HG03442 (cell line): ENCODE measurements around the gene TMEM238.
"Not testable (repeated sequence)": the region's sequence is repeated elsewhere in the genome, so short reads cannot be mapped to it uniquely, and the experiment has no call there.

Experiments used
- ATAC-seq: cut with Tn5 transposase; IDR thresholded peaks from one replicate; pipeline ENCODE4 v1.9.1; 2021; ENCODE audit warnings: mild to moderate bottlenecking, moderate library complexity; ENCODE audit not compliant: unreplicated experiment

Gene TMEM238

DNA sequence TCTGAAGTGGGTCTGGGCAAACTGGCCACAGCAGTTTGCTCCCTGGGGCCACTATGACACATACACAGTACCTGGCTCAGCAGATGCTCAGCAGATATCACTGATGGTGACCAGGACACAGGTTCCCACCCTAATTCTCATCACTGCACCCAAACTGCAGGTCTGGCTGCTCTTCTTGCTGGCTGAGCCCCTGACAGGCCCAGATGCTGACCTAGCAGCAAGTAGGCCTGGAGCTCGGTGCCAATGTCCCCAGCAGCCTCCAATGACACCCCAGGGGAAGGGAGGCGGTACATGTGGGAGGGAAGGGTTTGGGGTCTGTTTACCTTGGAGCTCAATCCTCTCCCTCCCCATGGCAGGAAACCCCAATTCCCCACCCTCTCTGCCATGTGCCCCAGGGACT is 18.4 kb upstream of the TMEM238 start:
- ATAC-seq = no peak

DNA sequence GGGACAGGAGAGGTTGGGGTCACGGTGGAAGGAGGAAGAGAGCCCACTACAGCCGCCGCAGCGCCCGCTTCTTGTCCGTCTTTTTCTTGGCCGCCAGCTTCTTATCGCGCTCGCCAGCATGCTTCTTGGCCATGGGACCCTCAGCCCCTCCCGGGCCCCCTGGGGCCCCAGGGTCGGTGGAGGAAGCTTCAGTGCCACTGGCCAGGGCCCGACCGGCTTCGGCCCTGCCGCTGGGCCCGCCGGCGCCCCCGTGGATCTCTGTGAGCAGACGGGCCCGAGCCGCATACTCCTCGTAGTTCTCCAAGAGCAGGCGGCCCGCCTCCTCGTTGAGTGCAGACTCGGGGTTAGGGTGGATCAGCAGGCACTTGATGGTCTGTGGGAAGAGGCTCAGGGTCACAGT is 17.3 kb upstream of the TMEM238 start:
- ATAC-seq = not testable (repeated sequence)

DNA sequence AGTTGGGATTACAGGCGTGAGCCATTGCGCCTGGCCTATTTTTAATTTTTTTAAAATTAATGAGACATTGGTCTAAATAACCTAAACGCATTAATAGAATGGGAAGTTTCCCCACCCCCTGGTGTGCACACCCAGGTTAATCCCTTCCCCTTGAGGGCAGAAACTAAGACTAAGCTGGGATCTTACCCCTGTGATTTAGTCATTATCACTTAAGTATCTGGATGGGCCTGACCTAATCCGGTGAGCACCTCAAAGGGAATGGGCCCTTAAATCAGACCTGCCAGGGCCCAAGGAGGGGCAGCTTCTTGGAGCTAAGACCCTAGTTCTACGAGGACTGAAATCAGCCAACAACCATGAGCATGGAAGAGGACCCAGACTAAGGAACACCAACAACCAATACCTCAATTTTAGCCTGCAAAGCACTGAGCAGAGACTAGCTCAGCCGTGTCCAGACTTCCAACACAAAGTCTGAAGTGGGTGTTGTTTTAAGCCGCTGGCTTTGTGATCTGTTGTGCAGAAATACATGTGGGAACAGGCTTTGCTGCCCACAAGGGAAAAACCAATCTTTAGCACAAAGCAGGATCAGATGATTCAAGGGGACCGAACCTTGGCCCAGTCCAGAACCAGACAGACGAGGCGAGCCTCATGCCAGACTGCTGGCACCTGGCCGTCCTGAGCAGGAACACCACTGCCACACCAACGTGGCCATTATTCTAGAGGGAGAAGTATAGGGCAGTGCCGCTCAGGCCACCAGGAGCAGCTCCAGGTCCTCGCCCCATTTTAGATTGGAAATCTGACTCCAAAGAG is 16.4 kb upstream of the TMEM238 start:
- ATAC-seq = no peak

DNA sequence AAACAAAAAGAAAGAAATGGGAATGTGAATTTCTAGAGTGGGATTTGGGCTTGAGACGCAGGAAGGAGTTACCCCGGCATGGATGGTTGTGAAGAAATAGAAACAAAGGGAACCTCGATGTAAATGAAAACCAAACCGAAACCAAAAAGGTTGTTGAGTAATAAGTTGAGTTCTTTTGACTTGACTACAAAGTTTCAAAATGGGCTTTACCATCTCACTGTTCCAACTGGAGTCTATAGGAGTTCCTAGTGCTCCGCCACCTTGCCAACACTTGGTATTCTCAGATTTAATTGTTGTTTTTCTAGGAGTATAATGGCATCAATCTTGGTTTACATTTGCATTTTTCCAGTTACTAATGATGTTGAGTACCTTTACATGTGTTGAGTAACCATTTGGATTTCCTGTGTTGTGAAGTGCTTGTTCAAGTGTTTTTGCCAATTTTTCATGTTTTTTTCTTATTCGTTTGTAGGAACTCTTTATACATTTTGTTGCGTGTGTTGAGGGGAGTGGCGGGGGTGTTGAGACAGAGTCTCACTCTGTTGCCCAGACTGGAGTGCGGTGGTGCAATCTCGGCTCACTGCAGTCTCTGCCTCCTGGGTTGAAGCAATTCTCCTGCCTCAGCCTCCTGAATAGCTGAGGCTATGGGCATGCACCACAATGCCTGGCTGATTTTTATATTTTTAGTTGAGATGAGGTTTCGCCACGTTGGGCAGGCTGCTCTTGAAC is 14.3 kb upstream of the TMEM238 start:
- no peak for ATAC-seq

DNA sequence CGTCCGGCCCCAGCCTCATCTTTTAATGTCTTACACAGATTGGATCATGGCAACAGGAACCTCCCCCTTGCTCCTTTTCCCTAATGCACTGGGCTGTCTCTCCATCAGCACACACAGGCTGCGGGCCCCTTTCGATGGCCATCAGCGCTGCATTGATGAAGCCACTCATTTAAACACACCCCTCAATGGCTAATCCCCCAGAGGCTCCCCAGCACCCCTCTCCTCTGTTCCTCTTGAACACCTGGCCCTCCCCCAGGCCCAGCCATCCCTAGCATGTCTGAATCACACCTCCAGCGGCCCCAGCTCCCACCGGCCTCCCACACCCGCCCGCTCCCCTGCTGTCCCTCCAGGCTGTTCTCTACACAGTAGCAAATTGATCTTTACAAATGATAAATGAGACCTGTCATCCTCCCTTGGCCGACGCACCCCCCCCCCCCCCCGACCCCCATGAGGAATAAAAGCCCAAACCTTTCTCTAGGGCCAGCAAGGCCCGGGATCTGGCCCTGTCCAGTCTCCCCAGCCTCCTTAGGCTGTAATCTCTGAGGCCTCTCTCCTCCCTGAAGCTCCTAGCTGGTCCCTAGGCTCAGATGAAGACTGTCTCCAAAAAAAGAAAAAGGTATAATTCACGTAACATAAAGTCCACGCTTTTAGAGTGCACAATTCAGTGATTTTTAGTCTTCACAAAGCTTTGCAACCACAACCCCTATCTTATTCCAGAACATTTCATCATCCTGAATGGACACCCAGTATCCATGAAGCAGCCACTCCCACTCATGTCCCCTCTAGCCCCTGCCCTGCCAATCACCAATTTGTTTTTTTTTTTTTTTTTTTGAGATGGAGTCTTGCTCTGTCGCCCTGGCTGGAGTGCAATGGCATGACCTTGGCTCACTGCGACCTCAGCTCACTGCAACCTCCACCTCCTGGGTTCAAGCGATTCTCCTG is 9.0 kb upstream of the TMEM238 start:
- no peak for ATAC-seq

DNA sequence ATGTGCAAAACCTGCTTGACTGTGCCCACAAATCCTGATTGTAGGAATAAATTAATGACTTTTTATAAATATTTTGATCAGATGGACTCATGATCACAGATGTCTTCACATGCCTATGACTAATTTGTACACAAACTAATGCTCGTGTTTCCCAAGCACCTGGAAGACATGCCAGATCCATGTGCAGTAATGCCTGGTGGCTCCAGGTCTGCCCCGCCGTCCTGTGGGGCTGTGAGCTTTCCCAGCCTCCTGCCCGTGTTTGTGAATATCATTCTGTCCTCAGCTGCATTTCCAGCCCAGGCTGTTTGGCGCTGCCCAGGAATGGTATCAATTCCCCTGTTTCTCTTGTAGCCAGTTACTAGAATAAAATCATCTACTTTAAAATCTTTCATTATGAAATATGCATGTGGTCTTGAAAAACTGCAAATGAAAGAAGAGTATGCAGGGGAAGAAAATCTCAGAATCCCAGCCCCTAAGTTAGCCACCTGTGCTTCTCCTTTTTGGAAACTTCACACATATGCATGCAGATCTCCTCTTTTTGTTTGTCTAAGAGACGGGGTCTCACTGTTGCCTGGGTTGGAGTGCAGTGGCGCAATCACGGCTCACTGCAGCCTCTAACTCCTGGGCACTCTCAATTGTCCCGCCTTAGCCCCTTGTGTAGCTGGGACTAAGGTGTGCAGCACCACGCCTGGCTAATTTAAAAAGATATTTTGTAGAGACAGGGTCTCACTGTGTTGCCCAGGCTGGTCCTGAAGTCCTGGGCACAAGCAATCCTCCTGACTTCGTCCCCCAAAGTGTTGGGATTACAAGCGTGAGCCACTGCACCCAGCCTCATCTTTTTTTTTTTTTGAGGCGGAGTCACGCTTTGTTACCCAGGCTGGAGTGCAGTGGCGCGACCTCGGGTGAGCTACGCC is 7.9 kb upstream of the TMEM238 start:
- no peak for ATAC-seq

DNA sequence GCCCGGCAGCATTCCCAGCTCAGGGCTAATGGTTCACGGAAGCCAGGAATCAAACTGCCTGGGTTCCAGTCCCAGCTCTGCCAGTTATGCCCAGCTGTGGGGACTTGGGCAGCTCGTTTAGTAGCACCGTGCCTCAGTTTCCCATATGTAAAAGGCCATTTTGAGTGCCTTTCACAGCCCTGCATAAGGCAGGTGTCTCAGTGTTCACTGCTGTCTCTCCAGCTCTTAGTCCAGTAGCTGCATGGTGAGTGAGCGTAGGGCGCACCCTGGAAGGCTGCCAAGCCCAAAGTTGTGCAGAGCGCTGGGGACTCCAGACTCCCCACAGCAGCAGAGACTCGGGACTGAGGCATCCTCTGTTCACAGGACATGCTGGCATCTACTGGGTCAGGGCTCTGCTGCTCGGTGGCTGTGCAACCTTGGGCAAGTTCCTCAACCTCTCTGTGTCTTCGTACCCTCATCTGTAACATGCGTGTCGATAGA is 7.1 kb upstream of the TMEM238 start:
- no peak for ATAC-seq

DNA sequence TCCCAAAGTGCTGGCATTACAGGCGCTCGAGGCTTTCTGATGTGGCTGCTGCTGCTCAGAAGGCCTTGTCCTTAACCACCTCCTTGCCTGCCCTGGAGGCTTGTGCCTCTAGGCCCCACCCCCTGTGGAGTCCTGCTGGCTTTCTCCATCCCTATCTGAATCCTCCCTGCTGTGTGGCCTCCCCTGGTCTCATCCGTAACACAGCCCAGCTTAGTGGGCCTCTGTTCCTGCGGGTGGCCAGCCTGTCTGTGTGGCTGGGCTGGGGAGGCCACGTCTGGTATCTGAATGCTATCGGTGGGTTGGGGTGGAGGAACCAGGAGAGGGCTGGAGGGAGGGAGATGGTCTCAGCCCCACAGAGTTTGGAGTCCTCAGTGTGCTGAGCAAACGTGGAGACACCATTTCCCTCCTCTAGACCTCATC is 6.4 kb upstream of the TMEM238 start:
- no peak for ATAC-seq

DNA sequence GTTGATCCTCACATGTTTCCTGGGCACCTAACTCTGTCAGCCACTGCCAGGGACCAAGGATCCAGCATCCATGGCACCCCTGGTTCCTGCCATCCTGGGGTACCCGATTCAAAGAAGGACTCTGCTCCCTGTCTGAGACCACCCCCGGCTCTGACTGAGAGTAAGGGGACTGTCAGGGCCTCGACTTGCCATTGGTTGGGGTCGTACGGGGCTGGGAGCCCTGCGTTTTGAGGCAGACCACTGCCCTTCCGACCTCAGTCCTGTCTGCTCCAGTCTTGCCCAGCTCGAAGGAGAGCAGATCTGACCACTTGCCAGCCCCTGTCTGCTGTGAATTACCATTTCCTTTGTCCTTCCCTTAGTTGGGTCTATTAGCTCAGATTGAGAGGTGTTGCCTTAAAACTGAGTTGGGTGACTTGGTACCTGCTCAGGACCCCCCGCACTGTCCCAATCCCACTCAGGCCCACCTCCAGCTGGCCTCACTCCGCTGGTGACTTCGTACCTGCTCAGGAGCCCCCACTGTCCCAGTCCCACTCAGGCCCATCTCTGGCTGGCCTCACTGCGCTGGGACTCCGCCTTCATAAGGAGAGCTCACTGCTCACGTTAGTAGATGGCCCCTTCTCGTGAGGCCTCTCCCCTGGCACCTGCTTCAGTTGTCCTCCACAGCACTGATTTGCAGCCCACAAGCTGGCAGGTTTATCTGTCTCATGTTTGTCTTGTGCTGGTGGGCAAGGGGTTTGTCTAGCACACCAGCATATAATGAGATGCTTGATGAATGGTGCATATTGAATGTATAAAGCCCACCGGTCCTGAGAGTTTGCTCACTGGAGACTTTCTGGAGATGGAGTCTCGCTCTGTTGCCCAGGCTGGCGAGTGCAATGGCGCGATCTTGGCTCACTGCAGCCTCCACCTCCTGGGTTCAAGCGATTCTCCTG is 5.6 kb upstream of the TMEM238 start:
- no peak for ATAC-seq

DNA sequence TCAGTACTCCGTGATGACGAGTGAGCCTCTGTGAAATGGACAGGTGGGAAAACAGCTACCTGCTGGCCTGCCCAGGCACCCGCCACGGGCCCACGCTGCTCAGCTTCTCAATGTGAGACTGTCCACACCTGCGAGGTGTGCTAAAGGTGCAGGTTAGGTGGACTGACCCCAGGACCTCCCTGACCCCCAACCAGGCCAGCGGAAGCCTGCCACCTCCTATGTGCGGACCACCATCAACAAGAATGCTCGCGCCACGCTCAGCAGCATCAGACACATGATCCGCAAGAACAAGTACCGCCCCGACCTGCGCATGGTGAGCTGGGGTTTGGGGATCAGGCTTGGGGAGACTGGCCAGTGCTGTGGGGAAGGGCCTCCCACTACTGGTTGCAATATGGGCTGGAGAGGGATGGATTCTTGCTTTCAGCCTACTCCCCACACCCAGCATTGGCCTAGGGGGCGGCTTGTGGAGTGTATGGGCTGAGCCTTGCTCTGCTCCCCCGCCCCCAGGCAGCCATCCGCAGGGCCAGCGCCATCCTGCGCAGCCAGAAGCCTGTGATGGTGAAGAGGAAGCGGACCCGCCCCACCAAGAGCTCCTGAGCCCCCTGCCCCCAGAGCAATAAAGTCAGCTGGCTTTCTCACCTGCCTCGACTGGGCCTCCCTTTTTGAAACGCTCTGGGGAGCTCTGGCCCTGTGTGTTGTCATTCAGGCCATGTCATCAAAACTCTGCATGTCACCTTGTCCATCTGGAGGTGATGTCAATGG is 3.8 kb upstream of the TMEM238 start:
- no peak for ATAC-seq

DNA sequence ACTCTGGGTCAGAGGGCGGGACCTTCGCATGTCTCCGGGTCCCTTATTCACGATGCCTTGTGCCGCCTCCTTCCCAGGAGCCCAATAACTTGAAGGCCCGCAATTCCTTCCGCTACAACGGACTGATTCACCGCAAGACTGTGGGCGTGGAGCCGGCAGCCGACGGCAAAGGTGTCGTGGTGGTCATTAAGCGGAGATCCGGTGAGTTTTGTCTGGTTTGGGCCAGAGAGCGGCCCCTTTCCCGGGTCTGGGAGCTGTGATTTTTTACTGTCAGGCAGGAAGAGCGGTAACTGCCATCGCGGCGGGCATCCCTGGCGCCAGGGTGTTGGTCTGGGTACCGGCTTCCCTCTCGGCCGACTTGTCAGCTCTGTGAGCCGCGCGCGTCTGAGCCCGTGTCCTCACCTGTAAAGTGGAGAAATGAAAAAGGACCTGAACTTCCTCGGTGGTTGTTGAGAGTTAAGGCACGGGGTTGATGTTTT is 2.4 kb upstream of the TMEM238 start:
- no peak for ATAC-seq

DNA sequence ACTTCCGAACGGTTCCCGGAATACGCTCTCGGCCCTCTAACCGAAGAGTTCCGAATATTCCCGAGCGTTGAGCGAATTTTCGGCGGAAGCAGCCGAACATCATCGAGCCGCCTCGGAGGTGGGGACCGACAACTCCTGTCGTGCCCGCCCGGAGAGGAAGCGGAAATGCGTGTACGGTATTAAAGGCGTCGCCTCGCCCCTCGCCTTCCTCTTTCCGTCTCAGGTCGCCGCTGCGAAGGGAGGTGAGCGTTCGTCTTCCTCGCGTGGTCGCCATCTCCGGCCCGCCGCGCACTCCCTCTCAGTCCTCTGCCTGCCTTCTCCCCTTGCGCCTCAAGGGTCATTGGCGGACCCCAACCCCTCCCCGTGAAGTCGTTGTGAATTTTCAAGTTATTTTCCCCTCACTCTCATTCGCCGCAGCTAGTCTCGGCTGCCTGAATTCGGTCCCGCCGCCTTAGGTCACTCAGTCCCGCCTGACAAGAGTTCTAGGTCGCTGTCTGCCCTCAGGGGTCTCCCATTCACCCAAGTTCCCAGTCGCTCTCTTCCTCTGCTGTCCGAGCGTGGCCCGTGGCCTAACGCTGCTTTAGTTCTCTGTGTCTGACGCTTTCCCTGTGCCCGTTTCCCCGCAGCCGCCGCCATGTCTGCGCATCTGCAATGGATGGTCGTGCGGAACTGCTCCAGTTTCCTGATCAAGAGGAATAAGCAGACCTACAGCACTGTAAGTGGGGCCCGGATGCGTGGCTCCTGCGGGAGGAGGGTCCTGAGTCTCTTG is 1.8 kb upstream of the TMEM238 start, which contains the start of gene RPL28:
TSS of gene RPL28 (plus strand) at position 209 of the 769 bp plus-strand sequence. CDS start at position 635, 426 bp downstream.
- peak; percentile 64 for ATAC-seq

DNA sequence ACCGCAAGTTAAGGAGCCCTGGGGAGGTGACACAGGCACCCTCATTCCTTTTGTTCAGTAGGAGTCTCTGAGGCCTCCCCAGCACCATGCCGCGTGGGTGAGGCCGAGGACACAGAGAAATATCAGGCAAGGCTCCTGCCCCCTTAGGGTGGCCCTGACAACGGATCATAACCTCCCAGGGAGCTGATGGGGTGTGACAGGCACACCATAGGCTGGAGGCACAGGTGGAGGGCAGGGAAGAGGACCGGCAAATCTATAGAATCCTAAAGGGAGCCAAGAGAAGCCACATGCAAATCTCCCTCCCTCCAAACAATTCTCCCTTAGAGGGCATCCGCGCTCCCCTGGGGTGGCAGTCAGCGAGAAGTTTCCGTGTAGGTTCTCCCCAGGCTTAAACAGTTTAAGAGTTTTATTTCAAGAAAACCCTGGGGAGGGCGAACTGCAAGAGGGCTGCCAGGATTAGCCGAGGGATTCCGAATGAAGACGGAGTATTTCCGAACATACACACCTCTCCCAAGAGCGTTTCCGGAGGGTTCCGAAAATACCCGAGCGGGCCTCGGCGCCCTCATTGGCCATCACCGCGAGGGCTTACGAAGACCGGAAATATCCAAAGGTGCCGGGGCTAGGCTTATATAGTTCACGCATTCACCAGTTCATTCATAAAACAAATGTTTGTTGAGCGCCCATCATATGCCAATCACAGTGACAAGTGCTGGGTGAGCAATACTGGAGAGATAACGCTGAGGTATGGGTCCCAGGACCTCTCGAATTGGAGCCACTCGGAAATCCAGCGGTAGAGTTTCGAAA is 1.0 kb upstream of the TMEM238 start:
- ATAC-seq = peak; percentile 48

DNA sequence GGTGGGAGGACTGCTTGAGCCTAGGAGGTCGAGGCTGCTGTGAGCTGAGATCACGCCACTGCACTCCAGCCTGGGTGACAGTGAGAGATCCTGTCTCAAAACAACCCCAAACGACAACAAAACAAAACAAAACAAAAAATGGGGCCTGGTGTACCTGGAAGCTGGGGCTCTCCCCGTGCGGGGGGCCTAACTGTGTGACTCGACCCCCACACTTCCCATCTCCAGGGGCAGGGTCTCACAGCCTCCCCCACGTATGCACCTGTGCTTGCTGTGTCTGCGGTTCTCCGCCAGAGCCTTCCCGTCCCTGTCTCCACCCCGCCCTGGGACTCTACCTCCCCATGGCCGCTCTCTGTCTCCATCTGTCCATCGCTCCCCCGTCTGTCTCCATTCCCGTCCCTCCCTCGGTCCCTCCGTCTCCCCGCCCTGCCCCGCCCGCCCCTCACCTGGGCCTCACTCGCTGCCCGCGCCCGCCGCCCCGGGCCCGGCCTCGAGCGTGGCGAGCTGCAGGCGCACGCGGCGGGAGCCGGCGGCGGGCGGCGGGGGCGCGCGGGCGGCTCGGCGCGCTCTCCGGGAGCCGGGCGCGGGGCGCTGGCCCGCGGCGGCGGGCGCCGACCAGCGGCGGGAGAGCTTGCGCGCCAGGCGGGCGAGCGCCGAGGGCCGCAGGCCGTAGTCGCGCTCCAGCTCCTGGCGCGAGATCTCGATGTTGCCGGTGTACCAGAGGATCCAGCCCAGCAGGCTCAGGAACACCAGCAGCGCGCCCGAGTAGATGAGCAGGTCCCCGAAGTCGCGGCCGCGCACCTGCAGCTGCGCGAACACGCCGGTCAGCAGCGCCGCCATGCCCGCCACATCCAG is 587 bp downstream of the TMEM238 start:
- ATAC-seq = no peak

DNA sequence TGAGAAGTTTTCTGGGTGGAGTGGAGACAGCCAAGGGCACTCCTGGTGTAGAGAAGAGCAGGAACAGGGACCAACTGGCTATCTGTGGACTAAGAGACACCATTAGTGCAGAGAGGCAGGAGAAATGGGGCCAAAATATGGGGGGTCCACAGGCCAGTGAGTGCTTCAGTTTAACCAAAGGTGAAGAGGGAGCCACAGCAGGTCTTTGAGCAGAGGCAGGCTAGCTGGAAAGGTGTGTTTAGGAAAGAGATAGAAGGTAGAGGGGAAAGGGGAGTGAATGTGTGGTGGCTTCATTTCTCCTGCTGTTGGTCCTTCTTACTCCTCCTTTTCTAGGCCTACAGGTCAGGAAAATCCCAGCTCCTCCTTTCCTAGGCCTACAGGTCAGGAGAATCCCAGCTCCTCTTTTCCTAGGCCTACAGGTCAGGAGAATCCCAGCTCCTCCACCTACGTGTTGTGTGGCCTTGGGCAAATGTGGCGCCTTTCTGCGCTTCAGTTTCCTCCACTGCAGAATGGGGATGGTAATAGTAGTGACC is 1.5 kb downstream of the TMEM238 start:
- ATAC-seq = no peak
